Gastrocnemius medialis (tissue), 4 donors: ENCODE measurements around the gene ODAD4. TPM values are rescaled to one million over a fixed set of nuclear protein-coding genes. Genes with fewer than 3 reads are reported as not detected.

ENCODE experiments used
- ATAC-seq, 2 donors: fragments of 150-250 bp; one replicate each; pipeline ENCODE4 v1.9.1; 2016
- DNase-seq, 2 donors: peaks; one replicate each; pipeline ENCODE4 v3.0.0-alpha.2; 2019
- H3K27ac ChIP-seq, 4 donors: fragments of 200-600 bp; sonication (generic); 1 replicate in 1 of 4; 2 replicates in 3 of 4; pipeline ENCODE4 v1.5.1; 2016 to 2018; ENCODE audit warnings: mild to moderate bottlenecking in 2 of 4, moderate library complexity in 1 of 4
- H3K27me3 ChIP-seq, 3 donors: fragments of 200-600 bp; sonication (generic) in 2 of 3; 1 replicate in 1 of 3; 2 replicates in 2 of 3; pipeline versions ENCODE4 v1.5.1 to v1.6.0; 2016 to 2019; ENCODE audit warnings: mild to moderate bottlenecking in 1 of 3, moderate library complexity in 1 of 3
- H3K36me3 ChIP-seq, 2 donors: fragments of 200-600 bp; sonication (generic) in 1 of 2; one replicate each; pipeline ENCODE4 v1.5.1; 2017 to 2018
- H3K4me1 ChIP-seq, 2 donors: fragments of 200-600 bp; sonication (generic) in 1 of 2; one replicate each; pipeline ENCODE4 v1.5.1; 2016 to 2017; ENCODE audit warnings: mild to moderate bottlenecking in 2 of 2
- H3K4me3 ChIP-seq, 4 donors: fragments of 200-600 bp; sonication (generic) in 3 of 4; 1 replicate in 1 of 4; 2 replicates in 3 of 4; pipeline ENCODE4 v1.5.1; 2016 to 2019; ENCODE audit warnings: mild to moderate bottlenecking in 2 of 4
- H3K9me3 ChIP-seq, 3 donors: fragments of 200-600 bp; sonication (generic) in 2 of 3; 1 replicate in 1 of 3; 2 replicates in 2 of 3; pipeline ENCODE4 v1.5.1; 2016 to 2019
- POLR2A ChIP-seq, 2 donors: fragments of 450-650 bp; IDR thresholded peaks; one replicate each; pipeline ENCODE4 v1.6.1; 2017; ENCODE audit warnings: antibody characterized with exemption in 2 of 2, mild to moderate bottlenecking in 2 of 2, moderate library complexity in 2 of 2
- in situ Hi-C, 4 donors: fragments of 200-750 bp; cut with MboI; loops; one replicate each; pipeline versions ENCODE4 v1.15.0 to v1.8.0; 2017; ENCODE audit warnings: low sequenced_read_pairs in 4 of 4
- intact Hi-C: fragments of 100-400 bp; cut with DNase I; formaldehyde crosslinking; loops from one replicate; pipeline ENCODE4 v1.15.1; 2023; ENCODE audit warnings: low total_unique reads
- total RNA-seq, 4 donors: library from RNA; depleted of rRNA; stranded (reverse); fragments of >200 nt; gene quantifications; one replicate each; pipeline versions ENCODE4 v1.1.0 to v1.2.3, GENCODE V29; 2016
- TF ChIP-seq, protein P1 (sequence below), 5 experiments: fragments of 450-650 bp in 3 of 5; fragments of 200-600 bp in 2 of 5; sonication (generic) in 2 of 5; IDR thresholded peaks in 4 of 5; conservative IDR thresholded peaks in 1 of 5; 1 replicate in 4 of 5; 2 replicates in 1 of 5; pipeline ENCODE4 v1.5.1; 2016 to 2019; ENCODE audit warnings: antibody characterized with exemption in 5 of 5, mild to moderate bottlenecking in 3 of 5, moderate library complexity in 3 of 5

ODAD4 gene
- total RNA-seq, 4 donors from 2014 or later, result 0.13 to 1.3 (median 0.20) TPM; not detected in 1

DNA sequence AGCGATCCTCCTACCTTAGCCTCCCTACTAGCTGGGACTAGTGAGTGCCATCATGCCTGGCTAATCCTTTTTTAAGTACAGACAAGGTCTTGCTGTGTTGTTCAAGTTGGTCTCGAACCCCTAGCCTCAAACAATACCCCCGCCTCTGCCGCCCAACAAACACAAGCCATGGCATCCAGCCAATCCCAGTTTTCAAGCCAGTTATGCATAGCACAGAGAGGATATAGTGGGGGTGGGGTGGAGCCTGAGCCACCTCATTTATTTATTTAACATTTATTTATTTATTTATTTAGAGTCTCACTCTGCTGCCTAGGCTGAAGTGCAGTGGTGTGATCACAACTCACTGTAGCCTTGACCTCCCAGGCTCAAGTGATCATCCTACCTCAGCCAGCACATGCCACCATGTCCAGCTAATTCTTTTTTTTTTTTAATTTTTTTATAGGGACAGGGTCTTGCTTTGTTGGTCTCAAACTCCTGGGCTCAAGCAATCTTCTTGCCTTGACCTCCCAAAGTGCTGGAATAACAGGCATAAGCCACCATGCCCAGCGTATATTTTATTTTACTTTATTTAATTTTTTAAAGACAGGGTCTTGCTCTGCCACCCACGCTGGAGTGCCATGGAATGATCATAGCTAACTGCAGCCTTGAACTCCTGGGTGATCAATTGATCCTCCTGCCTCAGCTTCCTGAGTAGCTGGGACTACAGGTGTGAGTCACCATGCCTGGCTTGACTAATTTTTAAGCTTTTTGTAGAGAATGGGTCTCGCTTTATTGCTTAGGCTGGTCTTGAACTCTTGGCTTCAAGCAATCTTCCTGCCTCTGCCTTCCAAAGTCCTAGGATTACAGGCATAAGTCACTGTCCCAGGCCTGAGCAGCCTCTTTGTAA, 39.0 kb upstream of the ODAD4 start:
- intact Hi-C loops, result no loop called here
- DNase-seq (no peak), ATAC-seq (no peak)
- Histone ChIP-seq H3K36me3 (peaks cover 0 to 69% of the 10 kb centered on the region in 2 donors), H3K27ac (no peak overlapping the region), H3K9me3 (no peaks in the 10 kb centered on the region), H3K4me3 (no peak overlapping the region), H3K4me1 (no peaks in the 10 kb centered on the region), H3K27me3 (no peaks in the 10 kb centered on the region)
- TF ChIP-seq POLR2A (IDR thresholded peaks at IDR 0.05), result no peak
- TF ChIP-seq, protein P1, sequence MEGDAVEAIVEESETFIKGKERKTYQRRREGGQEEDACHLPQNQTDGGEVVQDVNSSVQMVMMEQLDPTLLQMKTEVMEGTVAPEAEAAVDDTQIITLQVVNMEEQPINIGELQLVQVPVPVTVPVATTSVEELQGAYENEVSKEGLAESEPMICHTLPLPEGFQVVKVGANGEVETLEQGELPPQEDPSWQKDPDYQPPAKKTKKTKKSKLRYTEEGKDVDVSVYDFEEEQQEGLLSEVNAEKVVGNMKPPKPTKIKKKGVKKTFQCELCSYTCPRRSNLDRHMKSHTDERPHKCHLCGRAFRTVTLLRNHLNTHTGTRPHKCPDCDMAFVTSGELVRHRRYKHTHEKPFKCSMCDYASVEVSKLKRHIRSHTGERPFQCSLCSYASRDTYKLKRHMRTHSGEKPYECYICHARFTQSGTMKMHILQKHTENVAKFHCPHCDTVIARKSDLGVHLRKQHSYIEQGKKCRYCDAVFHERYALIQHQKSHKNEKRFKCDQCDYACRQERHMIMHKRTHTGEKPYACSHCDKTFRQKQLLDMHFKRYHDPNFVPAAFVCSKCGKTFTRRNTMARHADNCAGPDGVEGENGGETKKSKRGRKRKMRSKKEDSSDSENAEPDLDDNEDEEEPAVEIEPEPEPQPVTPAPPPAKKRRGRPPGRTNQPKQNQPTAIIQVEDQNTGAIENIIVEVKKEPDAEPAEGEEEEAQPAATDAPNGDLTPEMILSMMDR (IDR thresholded peaks at IDR 0.05 in 4 of 5, conservative IDR thresholded peaks at IDR 0.05 in 1 of 5), result no peak
- in situ Hi-C loops, result no loop called here

DNA sequence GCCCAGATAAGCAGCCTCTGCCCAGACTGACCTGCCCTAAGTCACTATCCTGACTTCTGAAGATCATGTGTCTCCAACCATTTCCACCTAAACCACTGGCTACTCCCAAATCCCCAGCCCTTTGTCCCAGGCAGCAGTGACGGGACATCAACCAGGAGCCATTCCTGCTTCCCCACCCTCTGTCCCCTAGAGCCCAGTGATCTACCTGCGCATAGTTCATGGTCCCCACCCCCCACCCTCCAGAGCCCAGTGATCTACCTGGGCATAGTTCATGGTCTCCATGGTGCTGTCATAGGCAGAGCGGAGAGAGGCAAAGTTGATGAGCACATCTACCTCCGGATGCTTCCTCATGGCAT, 38.4 kb upstream of the ODAD4 start:
- TF ChIP-seq, protein P1 (IDR thresholded peaks at IDR 0.05 in 4 of 5, conservative IDR thresholded peaks at IDR 0.05 in 1 of 5), result no peak
- TF ChIP-seq POLR2A (IDR thresholded peaks at IDR 0.05), result no peak
- intact Hi-C loops (no loop called here), in situ Hi-C loops (no loop called here)
- ATAC-seq (no peak), DNase-seq (no peak)
- Histone ChIP-seq H3K27ac (no peak overlapping the region), H3K9me3 (no peaks in the 10 kb centered on the region), H3K4me1 (no peaks in the 10 kb centered on the region), H3K36me3 (peaks cover 0 to 68% of the 10 kb centered on the region in 2 donors), H3K4me3 (no peak overlapping the region), H3K27me3 (no peaks in the 10 kb centered on the region)

DNA sequence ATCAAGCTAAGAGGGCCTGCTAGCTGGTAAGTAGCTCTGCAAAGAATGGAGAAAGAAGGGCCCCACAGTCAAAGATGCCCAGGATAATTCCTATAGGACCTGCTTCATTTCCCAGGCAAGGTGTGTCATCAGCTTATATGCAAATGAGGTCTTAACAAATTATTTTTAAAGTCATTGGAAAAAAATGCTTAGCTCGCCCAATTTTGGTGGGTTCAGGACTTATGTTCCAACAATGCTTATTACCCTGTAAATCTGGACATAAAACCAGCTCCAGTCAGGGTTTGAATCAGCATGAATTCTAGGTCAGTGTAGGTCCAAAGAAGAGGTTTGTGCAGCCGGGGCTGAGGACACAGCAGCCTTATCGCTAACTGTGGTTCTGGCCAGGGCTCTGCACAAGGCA, 37.0 kb upstream of the ODAD4 start:
- DNase-seq, result no peak
- intact Hi-C loops, result no loop called here
- no peaks in the 10 kb centered on the region for H3K9me3 ChIP-seq
- H3K4me1 ChIP-seq, result no peaks in the 10 kb centered on the region
- no peaks in the 10 kb centered on the region for H3K27me3 ChIP-seq
- H3K36me3 ChIP-seq, result peaks cover 0 to 68% of the 10 kb centered on the region in 2 donors
- no peak for ATAC-seq
- no peak overlapping the region for H3K27ac ChIP-seq
- no peak overlapping the region for H3K4me3 ChIP-seq
- TF ChIP-seq, protein P1 (IDR thresholded peaks at IDR 0.05 in 4 of 5, conservative IDR thresholded peaks at IDR 0.05 in 1 of 5), result no peak
- no peak for TF ChIP-seq POLR2A (IDR thresholded peaks at IDR 0.05)
- in situ Hi-C loops, result no loop called here

DNA sequence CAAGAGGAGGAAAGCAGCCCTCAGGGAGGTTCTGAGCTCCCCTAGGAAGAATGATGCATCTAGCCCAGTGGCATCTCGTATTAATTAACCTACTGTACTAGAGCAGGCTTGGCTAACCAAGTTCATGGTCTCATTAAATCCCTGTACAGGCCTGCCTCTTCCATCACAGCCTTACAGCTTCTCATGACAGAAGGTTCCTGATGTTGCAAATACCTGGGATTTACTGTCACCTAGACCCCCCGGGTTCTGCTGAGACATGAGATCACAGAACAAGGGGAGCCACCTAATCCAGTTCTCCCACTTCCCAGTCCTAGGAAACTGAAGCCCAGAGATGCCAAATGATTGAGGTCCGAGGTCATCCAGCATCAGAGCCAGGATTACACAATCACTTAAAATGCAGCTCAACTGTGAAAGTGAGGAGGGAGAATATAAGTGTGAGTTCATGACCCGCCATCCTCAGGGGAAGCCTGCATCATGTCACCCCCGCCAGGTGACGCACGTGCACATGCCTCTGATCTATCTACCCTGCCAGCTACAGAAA, 35.6 kb upstream of the ODAD4 start:
- Histone ChIP-seq H3K27me3 (no peaks in the 10 kb centered on the region), H3K36me3 (peaks cover 0 to 67% of the 10 kb centered on the region in 2 donors), H3K4me1 (no peaks in the 10 kb centered on the region), H3K9me3 (no peaks in the 10 kb centered on the region), H3K27ac (peak overlapping the region in 3 of 4 donors; percentile 4 to 41 (median 6)), H3K4me3 (no peak overlapping the region)
- peak in 1 of 2 donors; percentile 42 for DNase-seq
- in situ Hi-C loops, result no loop called here
- no peak for TF ChIP-seq POLR2A (IDR thresholded peaks at IDR 0.05)
- TF ChIP-seq, protein P1 (IDR thresholded peaks at IDR 0.05 in 4 of 5, conservative IDR thresholded peaks at IDR 0.05 in 1 of 5), result no peak
- intact Hi-C loops, result no loop called here
- ATAC-seq, result peak; percentile 52 to 57
